Measurements from ENCODE around the gene UBE2H. TPM values are rescaled to one million over a fixed set of nuclear protein-coding genes. Genes with fewer than 3 reads are reported as not detected.
"Not testable (repeated sequence)": the region's sequence is repeated elsewhere in the genome, so short reads cannot be mapped to it uniquely, and the experiment has no call there.

Gene UBE2H
- total RNA-seq, 3 donors from 2014 or later = 39.6 to 85.9 (median 40.0) TPM

DNA sequence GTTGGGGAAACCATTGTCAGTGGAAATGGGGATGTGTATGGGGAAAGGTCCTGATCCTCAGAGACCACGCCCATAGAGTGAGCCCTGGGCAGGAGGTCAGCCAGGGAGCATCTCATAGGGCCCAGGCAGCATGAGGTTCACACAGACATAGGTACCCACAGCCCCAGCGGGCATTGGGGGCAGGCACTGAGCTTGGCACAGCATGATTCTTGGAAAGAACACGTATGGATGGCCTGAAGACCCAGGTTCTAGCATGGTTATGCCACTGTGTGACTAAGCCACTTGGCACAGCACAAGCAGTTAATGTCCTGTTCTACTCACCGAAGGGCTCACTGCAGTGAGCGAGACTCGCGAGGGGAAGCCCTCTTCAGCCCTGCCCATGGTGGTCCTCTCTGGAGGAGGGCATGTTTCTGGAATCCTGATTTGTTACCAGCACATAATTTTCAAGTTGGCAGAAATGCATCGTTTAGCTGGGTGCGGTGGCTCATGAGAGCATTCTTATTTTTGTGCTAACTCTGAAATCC is 125.2 kb downstream of the UBE2H start:
- no peak for DNase-seq
- intact Hi-C loops (cut with DNase I, micrococcal nuclease) = loop anchor here in 1 of 2 donors (10.0 kb wide), 1 partner anchor 187 kb away; no protein-coding TSS in a partner anchor
- no peak for TF ChIP-seq CTCF (IDR thresholded peaks at IDR 0.05)
- no peak overlapping the region for H3K4me3 ChIP-seq
- no peaks in the 10 kb centered on the region for H3K36me3 ChIP-seq (ENCODE audit: low read depth)
- ATAC-seq = no peak
- H3K4me1 ChIP-seq (ENCODE audit: low read depth) = peaks cover 21% of the 10 kb centered on the region
- no peaks in the 10 kb centered on the region for H3K9me3 ChIP-seq

GRCh38 chr7:129826895-129827294 is 125.9 kb downstream of the UBE2H start:
- not testable (repeated sequence) for ATAC-seq; DNase-seq; H3K9me3 ChIP-seq; H3K36me3 ChIP-seq (ENCODE audit: low read depth); H3K4me3 ChIP-seq
- intact Hi-C loops (cut with DNase I, micrococcal nuclease) = loop anchor here in 1 of 2 donors (10.0 kb wide), 1 partner anchor 188 kb away; no protein-coding TSS in a partner anchor
- peaks cover 21% of the 10 kb centered on the region for H3K4me1 ChIP-seq (ENCODE audit: low read depth)

DNA sequence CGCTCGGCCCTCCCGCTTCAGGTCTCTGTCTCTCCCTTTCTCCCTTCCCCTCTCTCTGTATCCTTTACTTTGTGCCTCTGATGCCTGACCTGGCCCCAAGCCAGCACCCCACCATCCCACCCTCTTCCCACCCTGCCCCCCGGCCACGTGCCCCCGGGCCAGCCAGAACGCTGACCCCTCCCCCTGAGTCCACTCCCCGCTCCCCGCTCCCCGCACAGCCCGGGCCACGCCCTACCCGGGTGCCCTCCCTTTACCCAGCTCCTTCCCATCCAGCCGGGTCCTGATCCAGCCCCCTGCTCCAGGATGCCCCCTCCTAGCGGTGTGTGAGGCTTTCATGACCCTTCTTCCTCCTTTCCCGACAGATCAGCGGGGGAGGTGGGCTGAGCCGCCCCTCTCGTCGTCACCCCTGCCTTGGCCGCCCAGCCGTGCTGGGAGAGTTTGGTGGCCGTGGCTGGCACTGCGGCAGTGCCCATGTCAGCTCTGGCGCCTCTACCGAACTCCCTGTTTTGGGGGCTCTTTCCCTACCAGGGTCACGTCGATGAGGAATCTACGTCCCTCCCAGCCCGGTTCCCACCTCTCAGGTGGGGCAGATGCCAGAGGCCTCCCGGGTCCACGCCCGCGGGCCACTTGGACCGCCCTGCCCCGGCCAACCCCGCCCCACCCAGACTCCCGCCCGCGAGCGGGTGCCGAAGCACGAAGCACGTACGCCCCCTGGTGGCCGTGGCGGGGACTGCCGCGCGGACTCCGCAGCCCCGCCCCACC is 127.4 kb downstream of the UBE2H start:
- peak; percentile 92 to 95 (median 94) for DNase-seq
- Histone ChIP-seq H3K4me3 (no peak overlapping the region), H3K4me1 (ENCODE audit: low read depth) (peaks cover 19% of the 10 kb centered on the region), H3K36me3 (ENCODE audit: low read depth) (no peaks in the 10 kb centered on the region), H3K9me3 (no peaks in the 10 kb centered on the region)
- intact Hi-C loops (cut with DNase I, micrococcal nuclease) = loop anchor here in 1 of 2 donors (10.0 kb wide), 1 partner anchor 189 kb away; no protein-coding TSS in a partner anchor
- peak; percentile 93 for ATAC-seq
- peak; percentile 98 for TF ChIP-seq CTCF (IDR thresholded peaks at IDR 0.05)

DNA sequence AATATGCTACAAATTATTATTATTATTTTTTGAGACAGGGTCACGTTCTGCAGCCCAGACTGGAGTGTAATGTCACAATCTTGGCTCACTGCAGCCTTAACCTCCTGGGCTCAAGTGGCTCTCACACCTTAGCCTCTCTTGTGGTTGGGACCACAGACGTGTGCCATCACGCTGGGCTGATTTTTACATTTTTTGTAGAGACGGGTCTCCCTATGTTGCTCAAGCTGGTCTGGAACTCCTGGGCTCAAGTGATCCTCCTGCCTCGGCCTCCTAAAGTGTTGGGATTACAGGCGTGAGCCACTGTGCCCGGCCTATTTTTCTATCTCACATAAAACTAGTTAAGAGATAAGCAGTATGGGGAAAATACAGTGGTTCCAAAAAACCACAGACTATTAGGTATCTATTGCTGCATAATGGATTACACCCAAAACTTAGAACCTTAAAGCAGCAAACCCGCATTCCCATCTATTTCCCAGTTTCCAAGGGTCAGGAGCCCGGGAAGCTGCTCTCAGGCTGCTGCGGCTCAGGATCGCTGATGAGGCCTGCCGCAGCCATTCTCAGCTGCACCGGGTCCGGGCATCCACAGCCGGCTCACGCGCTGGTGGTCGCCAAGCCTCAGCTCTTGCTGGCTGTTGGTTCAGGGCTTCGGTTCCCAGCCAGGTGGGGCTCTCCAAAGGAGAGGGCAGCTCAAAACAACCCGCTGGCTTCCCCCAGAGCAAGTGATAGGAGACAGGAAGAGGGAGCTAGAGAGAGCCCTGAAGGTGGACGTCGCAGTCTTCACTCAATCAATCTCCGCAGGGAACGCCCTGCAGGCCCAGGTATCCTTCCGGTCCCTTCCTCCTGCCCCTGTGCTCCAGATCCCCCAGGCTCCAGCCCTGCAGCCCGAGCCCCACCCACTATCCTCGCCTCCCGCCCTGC is 128.2 kb downstream of the UBE2H start:
- intact Hi-C loops (cut with DNase I, micrococcal nuclease) = loop anchor here in 1 of 2 donors (10.0 kb wide), 1 partner anchor 190 kb away; no protein-coding TSS in a partner anchor
- ATAC-seq = peak; percentile 73
- peak in 2 of 3 donors; percentile 50 to 70 for DNase-seq

GRCh38 chr7:129823143-129823542 is 129.6 kb downstream of the UBE2H start:
- ATAC-seq; H3K36me3 ChIP-seq (ENCODE audit: low read depth); H3K4me3 ChIP-seq; H3K9me3 ChIP-seq; DNase-seq: not testable (repeated sequence)
- intact Hi-C loops (cut with DNase I, micrococcal nuclease) = loop anchor here in 1 of 2 donors (10.0 kb wide), 1 partner anchor 192 kb away; no protein-coding TSS in a partner anchor
- H3K4me1 ChIP-seq (ENCODE audit: low read depth) = peaks cover 10% of the 10 kb centered on the region

More for the DNA sequence above, 128.2 kb downstream of the UBE2H start:
- TF ChIP-seq CTCF (IDR thresholded peaks at IDR 0.05) = no peak
- Histone ChIP-seq H3K9me3 (no peaks in the 10 kb centered on the region), H3K4me3 (no peak overlapping the region), H3K4me1 (ENCODE audit: low read depth) (peaks cover 11% of the 10 kb centered on the region), H3K36me3 (ENCODE audit: low read depth) (no peaks in the 10 kb centered on the region)

DNA sequence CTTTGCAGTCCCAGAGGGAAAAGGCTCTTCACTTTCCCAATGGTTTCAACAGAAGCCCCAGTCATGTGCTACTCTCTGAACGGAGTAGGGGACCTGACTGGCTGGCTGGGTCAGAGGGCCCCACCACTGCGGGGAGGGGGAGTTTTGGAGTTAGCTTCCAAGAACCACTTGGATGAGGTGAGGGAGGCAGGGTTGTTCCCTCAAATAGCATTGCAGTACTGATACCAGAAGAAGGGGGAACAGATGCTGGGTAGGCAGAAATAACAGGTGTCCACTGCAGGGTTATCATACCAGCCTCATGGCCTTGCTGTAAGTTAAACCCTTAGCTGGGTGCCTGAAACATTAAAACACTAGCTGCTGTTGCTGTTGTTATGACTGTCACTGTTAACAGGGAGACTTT is 131.3 kb downstream of the UBE2H start:
- intact Hi-C loops (cut with DNase I, micrococcal nuclease) = loop anchor here in 1 of 2 donors (10.0 kb wide), 1 partner anchor 193 kb away; no protein-coding TSS in a partner anchor
- ATAC-seq = no peak
- H3K9me3 ChIP-seq = peaks cover 7% of the 10 kb centered on the region
- DNase-seq = no peak
- peaks cover 10% of the 10 kb centered on the region for H3K4me1 ChIP-seq (ENCODE audit: low read depth)
- H3K4me3 ChIP-seq = no peak overlapping the region
- TF ChIP-seq CTCF (IDR thresholded peaks at IDR 0.05) = no peak
- no peaks in the 10 kb centered on the region for H3K36me3 ChIP-seq (ENCODE audit: low read depth)
